ENCODE data around the gene DOK7. TPM values are rescaled to one million over a fixed set of nuclear protein-coding genes. Genes with fewer than 3 reads are reported as not detected.

The DOK7 gene
- total RNA-seq, 1 experiment from 2014 or later, result 0.26 TPM

GRCh38 chr4:3418029-3418762 is 44.9 kb upstream of the DOK7 start:
- no peak overlapping the region for H3K4me2 ChIP-seq (ENCODE audit: insufficient read depth, insufficient read length, low read length)
- no peaks in the 10 kb centered on the region for H3K23me2 ChIP-seq (ENCODE audit: insufficient read length, low read depth, low read length, poor library complexity, severe bottlenecking)
- H3K4me3 Mint-ChIP-seq, result no peak overlapping the region
- H4K5ac ChIP-seq (ENCODE audit: insufficient read length, low read depth, low read length), result no peak overlapping the region
- H2BK120ac ChIP-seq (ENCODE audit: low read depth, low read length, poor library complexity, severe bottlenecking), result no peak overlapping the region
- H4K8ac ChIP-seq (replicated peaks; ENCODE audit: insufficient read length, low read depth, low read length), result no peak overlapping the region
- H3K4me1 ChIP-seq (ENCODE audit: insufficient read depth, low read length), result no peaks in the 10 kb centered on the region
- H3K36me3 Mint-ChIP-seq (ENCODE audit: insufficient read depth in 1 of 3, low read depth in 3 of 3), result peaks cover 0 to 33% (median 2%) of the 10 kb centered on the region in 3 experiments; a peak in 5 of 7 replicates
- no peak overlapping the region for H3K27ac Mint-ChIP-seq
- H3K14ac ChIP-seq (ENCODE audit: insufficient read depth, low read length), result no peak overlapping the region
- H3K9me3 Mint-ChIP-seq, result no peaks in the 10 kb centered on the region
- no peak overlapping the region for H2BK5ac ChIP-seq (ENCODE audit: insufficient read length, low read length)
- H3K9ac ChIP-seq (ENCODE audit: extremely low read depth, insufficient read length, low read length), result no peak overlapping the region
- no peak overlapping the region for H2AK5ac ChIP-seq (ENCODE audit: insufficient read length, low read length)
- no peaks in the 10 kb centered on the region; the same call in 1 of the 2 replicates for H3K27me3 Mint-ChIP-seq (ENCODE audit: low read depth)
- H3K27ac ChIP-seq (ENCODE audit: insufficient read length, low read depth, low read length), result no peak overlapping the region
- no peaks in the 10 kb centered on the region for H3K27me3 ChIP-seq (ENCODE audit: insufficient read depth, low read length)
- no peak overlapping the region for H2AFZ ChIP-seq (ENCODE audit: low read length)
- H3K23ac ChIP-seq (ENCODE audit: insufficient read length, low read depth, low read length), result no peak overlapping the region
- no peaks in the 10 kb centered on the region for H4K20me1 ChIP-seq (ENCODE audit: control insufficient read depth, insufficient read depth, insufficient read length)
- no peak overlapping the region for H2BK15ac ChIP-seq (ENCODE audit: low read depth, low read length)
- H3K79me1 ChIP-seq (ENCODE audit: insufficient read depth, low read depth, low read length, poor library complexity, severe bottlenecking), result no peaks in the 10 kb centered on the region
- no CpG with 5 or more reads among the region's 22 CpGs for WGBS (ENCODE audit: extremely low coverage, insufficient read length, low lambda C conversion rate)
- no peaks in the 10 kb centered on the region for H3K9me3 ChIP-seq (ENCODE audit: control insufficient read depth, low read depth, low read length)
- no peak overlapping the region for H3K4ac ChIP-seq (ENCODE audit: low read depth, low read length)
- no peak for DNase-seq
- no peaks in the 10 kb centered on the region for H3K79me2 ChIP-seq (ENCODE audit: insufficient read depth, low read length)
- H3K56ac ChIP-seq (ENCODE audit: insufficient read length, low read depth, low read length), result no peak overlapping the region
- H3K18ac ChIP-seq (ENCODE audit: insufficient read length, low read depth, low read length), result no peak overlapping the region
- no peak overlapping the region for H4K91ac ChIP-seq (ENCODE audit: insufficient read length, low read depth, low read length)
- H3K4me1 Mint-ChIP-seq, result peaks cover 0 to 4% of the 10 kb centered on the region in 2 experiments; a peak in 1 of 4 replicates
- TF ChIP-seq CTCF (conservative IDR thresholded peaks at IDR 0.05), result peak; percentile 61
- no peak overlapping the region for H2BK20ac ChIP-seq (ENCODE audit: low read depth, low read length, poor library complexity, severe bottlenecking)
- H2BK12ac ChIP-seq (ENCODE audit: insufficient read length, low read depth, low read length), result no peak overlapping the region
- H3T11ph ChIP-seq (ENCODE audit: low read length), result no peak overlapping the region

Data from H9 (cell line).